HG02798 (cell line): ENCODE data around the gene FASN.

Experiments
- ATAC-seq: cut with Tn5 transposase; IDR thresholded peaks from one replicate; pipeline ENCODE4 v1.9.1; 2021; ENCODE audit warnings: mild to moderate bottlenecking; ENCODE audit not compliant: unreplicated experiment, poor library complexity

Gene FASN

GRCh38 chr17:82078433-82078832 is 19.6 kb downstream of the FASN start:
- no peak for ATAC-seq

- ATAC-seq = no peak
Observed at GRCh38 chr17:82077617-82078358, 20.2 kb downstream of the FASN start.

GRCh38 chr17:82076785-82077591 is 21.0 kb downstream of the FASN start:
- no peak for ATAC-seq

GRCh38 chr17:82076018-82076784 is 21.8 kb downstream of the FASN start:
- no peak for ATAC-seq

GRCh38 chr17:82073446-82073845 is 24.6 kb downstream of the FASN start:
- no peak for ATAC-seq

GRCh38 chr17:82072827-82073226 is 25.2 kb downstream of the FASN start:
- ATAC-seq = no peak

- no peak for ATAC-seq
Observed at GRCh38 chr17:82070611-82071010, 27.4 kb downstream of the FASN start.

- peak; percentile 81 for ATAC-seq
Observed at GRCh38 chr17:82065638-82066303, 32.3 kb downstream of the FASN start, which contains the start of gene DUS1L. TSS of gene DUS1L (minus strand) at chr17:82065804. CDS start at chr17:82065059, 745 bp downstream.

GRCh38 chr17:82065193-82065637 is 32.8 kb downstream of the FASN start:
- peak; percentile 45 for ATAC-seq

GRCh38 chr17:82064433-82065192 is 33.4 kb downstream of the FASN start:
- no peak for ATAC-seq

GRCh38 chr17:82063424-82064415 is 34.3 kb downstream of the FASN start:
- no peak for ATAC-seq

- ATAC-seq = no peak
Observed at GRCh38 chr17:82062984-82063368, 35.1 kb downstream of the FASN start.

- ATAC-seq = no peak
Observed at GRCh38 chr17:82062076-82062983, 35.7 kb downstream of the FASN start.

- no peak for ATAC-seq
Observed at GRCh38 chr17:82061047-82061925, 36.8 kb downstream of the FASN start.

GRCh38 chr17:82060614-82061013 is 37.4 kb downstream of the FASN start:
- ATAC-seq = no peak

- ATAC-seq = no peak
Observed at GRCh38 chr17:82060001-82060380, 38.0 kb downstream of the FASN start.
